ENCODE measurements around the gene CDCA5. TPM values are rescaled to one million over a fixed set of nuclear protein-coding genes. Genes with fewer than 3 reads are reported as not detected.

CDCA5 gene
- total RNA-seq, 2 experiments from 2014 or later = 105 to 109 TPM

DNA sequence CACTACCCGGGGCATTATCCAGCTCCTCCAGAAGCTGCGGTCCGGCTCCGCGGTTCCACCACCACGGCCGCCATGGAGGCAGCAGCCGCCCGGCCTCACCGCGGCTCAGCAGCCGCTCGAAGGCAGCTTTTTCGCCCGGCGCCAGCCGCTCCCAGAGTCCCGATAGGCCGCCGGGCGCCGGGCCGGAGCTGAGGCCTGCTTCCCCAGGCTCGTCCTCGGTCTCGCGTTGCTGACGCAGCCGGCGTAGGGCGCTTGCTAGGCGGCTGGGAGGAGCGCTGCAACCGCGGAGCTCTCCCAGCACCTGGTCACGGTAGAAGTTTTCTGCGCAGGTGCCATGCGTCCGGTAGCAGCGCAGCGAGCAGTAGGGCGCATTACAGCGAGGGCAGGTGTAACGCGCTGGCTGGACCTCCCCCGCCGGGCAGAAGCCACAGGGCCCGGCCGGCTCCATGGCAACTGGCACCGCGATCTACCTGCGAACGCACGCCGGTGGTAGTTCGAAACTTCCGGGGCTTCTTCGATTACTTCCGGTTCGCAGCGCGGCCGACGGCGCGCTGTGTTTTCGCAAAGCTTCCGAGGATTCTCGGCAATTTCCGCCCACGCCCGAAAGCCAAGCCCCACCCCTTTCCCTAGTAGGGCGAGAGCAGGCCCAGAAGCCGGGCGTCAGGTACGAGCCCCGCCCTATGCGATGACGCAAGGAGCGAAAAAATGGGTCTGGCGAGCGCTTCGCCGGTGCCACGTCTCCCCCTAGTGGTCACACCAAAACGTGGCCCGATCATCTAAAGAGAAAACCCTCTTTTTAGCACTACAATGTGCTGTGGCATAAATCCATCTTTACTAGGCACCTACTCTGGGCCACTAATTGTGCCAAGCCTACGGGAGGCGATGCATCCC lies 33.6 kb upstream of the CDCA5 start, which contains the start of gene ZNHIT2:
Gene ZNHIT2, minus strand, starts transcription at position 496 of the 891 bp plus-strand sequence. Its CDS starts 48 bp downstream, at position 448.
- POLR2A ChIA-PET = interaction anchor here (0.6 to 1.1 kb wide), 2 partner anchors 145 to 532 kb away, joined by 3 read pairs; partner anchors contain the start of gene POLA2
- Mint-ChIP-seq H3K4me3 (peak within 1 kb of the TSS; percentile 87), H3K9me3 (no peaks in the 10 kb centered on the region), H3K4me1 (peaks cover 64% of the 10 kb centered on the region), H3K36me3 (ENCODE audit: low read depth) (peaks cover 40% of the 10 kb centered on the region), H3K27me3 (no peaks in the 10 kb centered on the region), H3K27ac (peak within 1 kb of the TSS; percentile 96)
- CTCF ChIA-PET = interaction anchor here (0.6 to 2.5 kb wide), 29 partner anchors 9 to 484 kb away, joined by 3 to 12 read pairs (median 4); partner anchors contain the start of genes ARL2, CAPN1, CDCA5 and DPF2
- DNase-seq = peak; percentile 100

DNA sequence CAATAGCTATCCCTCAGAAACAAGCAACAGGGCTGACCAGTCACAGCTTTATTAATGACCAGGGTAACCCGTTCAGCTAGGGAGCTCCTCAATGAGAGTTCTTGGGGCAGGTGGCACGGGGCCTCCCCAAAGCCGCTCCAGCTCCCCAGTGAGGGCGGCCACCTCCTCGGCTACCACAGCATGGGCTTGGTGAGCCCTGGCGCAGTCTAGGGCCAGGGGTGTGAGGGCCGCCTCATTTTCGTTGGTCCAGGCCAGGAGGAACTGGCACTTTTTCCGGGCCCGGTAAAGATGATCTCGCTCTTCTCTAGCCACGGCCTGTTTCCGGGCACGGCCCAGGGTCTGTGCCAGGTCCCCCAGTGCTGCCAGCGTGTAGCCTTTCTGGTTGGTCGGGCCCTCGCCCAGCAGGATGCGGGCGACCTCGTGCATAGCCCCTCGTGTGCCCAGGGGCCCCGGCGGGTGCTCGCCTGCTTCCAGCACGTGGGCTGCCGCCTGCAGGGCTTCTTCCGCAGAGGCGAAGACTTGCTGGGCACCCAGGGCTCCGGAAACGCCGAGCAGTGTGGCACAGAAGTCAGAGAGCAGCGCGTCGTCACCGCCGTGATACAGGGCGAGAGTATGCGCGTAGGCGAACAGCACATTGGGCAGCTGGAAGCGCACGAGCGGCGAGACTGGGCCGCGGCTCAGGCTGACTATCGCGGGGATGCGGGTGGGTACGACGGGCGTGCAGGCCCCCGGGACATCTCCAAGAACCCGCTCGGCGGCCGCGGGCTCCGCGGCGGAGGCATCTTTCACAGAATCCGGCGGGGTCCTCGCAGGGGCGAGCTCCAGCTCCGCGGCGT lies 32.7 kb upstream of the CDCA5 start:
- no peaks in the 10 kb centered on the region for H3K27me3 Mint-ChIP-seq
- no peaks in the 10 kb centered on the region for H3K9me3 Mint-ChIP-seq
- H3K27ac Mint-ChIP-seq = peak overlapping the region; percentile 96
- peak overlapping the region; percentile 87 for H3K4me3 Mint-ChIP-seq
- ChIA-PET CTCF (interaction anchor here (0.5 to 2.5 kb wide), 23 partner anchors 8 to 428 kb away, joined by 3 to 12 read pairs (median 4); partner anchors contain the start of genes ARL2, CAPN1, DPF2 and VPS51), POLR2A (interaction anchor here (1.1 kb wide), 1 partner anchor 145 kb away, joined by 3 read pairs; the partner anchor contains the start of gene POLA2)
- DNase-seq = peak; percentile 71
- H3K4me1 Mint-ChIP-seq = peaks cover 65% of the 10 kb centered on the region
- peaks cover 32% of the 10 kb centered on the region for H3K36me3 Mint-ChIP-seq (ENCODE audit: low read depth)

DNA sequence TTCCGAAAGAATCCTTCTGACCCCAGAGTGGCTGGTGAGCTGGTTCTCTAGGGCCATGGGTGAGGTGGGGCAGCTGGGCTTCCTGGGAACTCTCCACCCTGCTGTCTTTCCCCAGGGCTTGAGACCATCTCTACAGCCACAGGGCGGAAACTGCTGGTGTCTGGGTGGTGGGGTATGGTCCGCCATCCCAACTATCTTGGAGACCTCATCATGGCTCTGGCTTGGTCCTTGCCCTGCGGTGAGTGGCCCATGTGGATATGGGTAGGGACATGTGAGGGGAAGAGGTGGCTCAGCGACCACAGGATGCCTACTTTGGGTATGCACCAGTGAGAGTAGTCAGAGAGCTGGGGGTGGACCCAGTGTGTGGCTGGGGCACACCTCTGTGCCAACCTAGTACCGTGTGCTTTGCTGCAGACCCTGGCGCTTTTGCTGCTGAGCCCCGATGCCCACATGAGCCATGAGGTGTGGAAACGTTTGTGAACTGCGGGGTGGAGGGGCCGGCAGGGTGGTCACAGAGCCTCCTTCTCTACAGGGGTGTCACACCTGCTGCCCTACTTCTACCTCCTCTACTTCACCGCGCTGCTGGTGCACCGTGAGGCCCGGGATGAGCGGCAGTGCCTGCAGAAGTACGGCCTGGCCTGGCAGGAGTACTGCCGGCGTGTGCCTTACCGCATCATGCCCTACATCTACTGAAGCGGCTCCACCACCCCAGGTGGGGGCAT lies 31.7 kb upstream of the CDCA5 start:
- Mint-ChIP-seq H3K27me3 (no peaks in the 10 kb centered on the region), H3K4me1 (peaks cover 66% of the 10 kb centered on the region), H3K36me3 (ENCODE audit: low read depth) (peaks cover 23% of the 10 kb centered on the region), H3K4me3 (peak overlapping the region; percentile 87), H3K9me3 (no peaks in the 10 kb centered on the region), H3K27ac (peak overlapping the region; percentile 96)
- ChIA-PET CTCF (interaction anchor here (0.5 to 0.9 kb wide), 4 partner anchors 24 to 269 kb away, joined by 3 to 6 read pairs (median 4); partner anchors contain the start of gene ARL2), POLR2A (no interaction called here)
- DNase-seq = no peak

DNA sequence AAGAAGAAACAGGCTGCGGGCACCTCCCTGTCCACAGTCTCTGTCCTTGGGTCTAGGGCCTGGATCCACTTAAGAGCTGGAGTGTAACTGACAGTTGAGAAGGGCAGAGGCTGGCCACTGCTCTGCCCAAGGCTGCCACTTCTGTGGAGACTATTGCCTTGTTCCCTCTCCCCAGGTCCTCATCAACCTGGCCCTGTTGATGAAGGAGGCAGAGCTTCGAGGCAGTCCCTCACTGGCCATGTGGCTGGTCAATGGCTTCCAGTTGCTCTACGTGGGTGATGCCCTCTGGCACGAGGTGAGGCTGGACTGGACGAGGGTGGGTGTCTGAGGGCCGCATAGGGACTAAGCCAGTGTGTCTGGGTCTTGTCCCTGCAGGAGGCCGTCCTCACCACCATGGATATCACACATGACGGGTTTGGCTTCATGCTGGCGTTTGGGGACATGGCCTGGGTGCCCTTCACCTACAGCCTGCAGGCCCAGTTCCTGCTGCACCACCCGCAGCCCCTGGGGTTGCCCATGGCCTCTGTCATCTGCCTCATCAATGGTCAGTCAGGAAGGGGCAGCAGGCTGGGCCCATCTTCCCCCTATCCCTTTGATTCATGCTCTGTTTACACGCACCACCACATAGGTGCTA lies 30.8 kb upstream of the CDCA5 start:
- H3K9me3 Mint-ChIP-seq = no peaks in the 10 kb centered on the region
- no peak for DNase-seq
- peaks cover 15% of the 10 kb centered on the region for H3K36me3 Mint-ChIP-seq (ENCODE audit: low read depth)
- ChIA-PET CTCF (interaction anchor here (0.5 to 7.1 kb wide), 3 partner anchors 18 to 100 kb away, joined by 3 to 85 read pairs (median 3); partner anchors contain the start of gene VPS51), POLR2A (no interaction called here)
- peaks cover 63% of the 10 kb centered on the region for H3K4me1 Mint-ChIP-seq
- H3K4me3 Mint-ChIP-seq = no peak overlapping the region
- H3K27me3 Mint-ChIP-seq = no peaks in the 10 kb centered on the region
- no peak overlapping the region for H3K27ac Mint-ChIP-seq

DNA sequence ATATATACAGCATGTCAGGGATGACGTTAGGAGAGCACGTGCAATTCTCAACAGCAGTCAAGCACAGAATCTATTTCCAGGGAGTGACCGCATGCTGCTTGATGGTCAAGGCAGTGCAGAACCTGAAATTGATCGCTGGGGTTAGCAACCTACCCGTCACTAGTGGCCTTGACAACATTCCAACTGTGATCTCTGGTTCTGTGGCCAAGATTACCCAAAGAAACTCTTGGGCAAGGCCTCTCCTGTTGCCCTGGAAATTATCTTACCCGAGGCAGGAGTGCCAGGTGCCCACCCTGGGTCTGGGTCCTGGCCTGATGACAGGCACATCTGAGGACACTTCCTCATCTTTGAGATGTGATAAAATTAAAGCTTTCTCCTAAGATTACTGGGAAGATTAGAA lies 30.0 kb upstream of the CDCA5 start:
- CTCF ChIA-PET = interaction anchor here (0.5 to 7.1 kb wide), 7 partner anchors 8 to 269 kb away, joined by 3 to 85 read pairs (median 3); partner anchors contain the start of genes CDC42BPG, FAU, MRPL49 and VPS51
- Mint-ChIP-seq H3K27me3 (no peaks in the 10 kb centered on the region), H3K27ac (peak overlapping the region; percentile 88), H3K4me3 (peak overlapping the region; percentile 86), H3K9me3 (no peaks in the 10 kb centered on the region), H3K36me3 (ENCODE audit: low read depth) (peaks cover 12% of the 10 kb centered on the region), H3K4me1 (peaks cover 60% of the 10 kb centered on the region)
- no peak for DNase-seq
- POLR2A ChIA-PET = no interaction called here

DNA sequence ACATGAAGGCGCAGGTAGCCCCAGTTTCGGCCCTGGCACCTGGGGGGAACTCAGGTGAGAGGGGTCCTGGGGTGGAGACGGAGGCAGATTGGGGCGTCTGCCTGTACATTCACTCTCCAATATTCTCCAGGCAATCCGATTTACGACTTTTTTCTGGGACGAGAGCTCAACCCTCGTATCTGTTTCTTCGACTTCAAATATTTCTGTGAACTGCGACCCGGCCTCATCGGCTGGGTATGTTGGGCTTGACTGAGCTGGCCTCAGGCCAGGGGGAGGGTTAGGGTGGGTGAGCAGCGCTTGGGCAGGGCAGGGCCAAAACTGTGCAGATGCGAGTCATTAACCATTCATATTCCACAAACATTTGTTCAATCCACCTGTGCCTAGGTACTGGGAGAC lies 29.5 kb upstream of the CDCA5 start:
- Mint-ChIP-seq H3K4me1 (peaks cover 56% of the 10 kb centered on the region), H3K4me3 (peak overlapping the region; percentile 86), H3K27me3 (no peaks in the 10 kb centered on the region), H3K36me3 (ENCODE audit: low read depth) (peaks cover 8% of the 10 kb centered on the region), H3K27ac (peak overlapping the region; percentile 88), H3K9me3 (no peaks in the 10 kb centered on the region)
- no peak for DNase-seq
- POLR2A ChIA-PET = no interaction called here
- CTCF ChIA-PET = interaction anchor here (0.6 to 7.1 kb wide), 12 partner anchors 9 to 301 kb away, joined by 3 to 85 read pairs (median 4); partner anchors contain the start of genes ARL2, CDC42BPG, CDCA5 and FAU

DNA sequence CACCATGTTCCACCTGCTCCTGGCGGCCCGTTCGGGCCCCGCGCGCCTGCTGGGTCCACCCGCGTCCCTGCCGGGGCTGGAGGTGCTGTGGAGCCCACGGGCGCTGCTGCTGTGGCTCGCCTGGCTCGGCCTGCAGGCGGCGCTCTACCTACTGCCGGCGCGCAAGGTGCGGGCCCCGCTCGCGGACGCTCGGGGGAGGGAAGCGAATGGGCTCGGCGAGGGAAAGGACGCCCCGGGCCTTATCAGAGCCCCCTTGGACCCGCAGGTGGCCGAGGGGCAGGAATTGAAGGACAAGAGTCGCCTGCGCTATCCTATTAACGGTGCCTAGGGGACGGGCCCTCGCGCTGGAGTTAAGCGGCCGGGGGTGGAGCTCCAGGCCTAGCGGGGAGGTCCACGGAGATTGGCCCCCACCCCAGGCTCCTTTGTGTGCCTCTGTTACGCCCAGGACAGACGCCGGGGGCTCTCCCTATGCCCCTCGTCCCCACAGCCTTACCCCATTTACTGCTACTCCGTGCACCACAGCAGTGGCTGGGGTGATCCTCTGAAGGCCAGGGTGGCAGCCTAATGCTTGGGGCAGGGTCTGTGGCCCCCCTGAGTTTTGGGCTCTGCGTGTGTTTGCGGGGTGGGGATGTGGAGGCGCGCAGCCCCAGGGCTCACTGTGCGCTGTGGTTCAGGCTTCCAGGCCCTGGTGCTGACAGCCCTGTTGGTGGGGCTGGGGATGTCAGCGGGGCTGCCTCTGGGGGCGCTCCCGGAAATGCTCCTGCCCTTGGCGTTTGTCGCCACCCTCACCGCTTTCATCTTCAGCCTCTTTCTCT lies 28.9 kb upstream of the CDCA5 start:
- peak overlapping the region; percentile 88 for H3K27ac Mint-ChIP-seq
- CTCF ChIA-PET = interaction anchor here (0.6 to 7.1 kb wide), 16 partner anchors 9 to 1504 kb away, joined by 3 to 85 read pairs (median 4); partner anchors contain the start of genes ARL2, CDC42BPG, CDCA5 and FAU
- H3K4me3 Mint-ChIP-seq = peak overlapping the region; percentile 86
- DNase-seq = peak; percentile 79
- H3K4me1 Mint-ChIP-seq = peaks cover 52% of the 10 kb centered on the region
- POLR2A ChIA-PET = no interaction called here
- H3K36me3 Mint-ChIP-seq (ENCODE audit: low read depth) = peaks cover 4% of the 10 kb centered on the region
- H3K9me3 Mint-ChIP-seq = no peaks in the 10 kb centered on the region
- no peaks in the 10 kb centered on the region for H3K27me3 Mint-ChIP-seq

DNA sequence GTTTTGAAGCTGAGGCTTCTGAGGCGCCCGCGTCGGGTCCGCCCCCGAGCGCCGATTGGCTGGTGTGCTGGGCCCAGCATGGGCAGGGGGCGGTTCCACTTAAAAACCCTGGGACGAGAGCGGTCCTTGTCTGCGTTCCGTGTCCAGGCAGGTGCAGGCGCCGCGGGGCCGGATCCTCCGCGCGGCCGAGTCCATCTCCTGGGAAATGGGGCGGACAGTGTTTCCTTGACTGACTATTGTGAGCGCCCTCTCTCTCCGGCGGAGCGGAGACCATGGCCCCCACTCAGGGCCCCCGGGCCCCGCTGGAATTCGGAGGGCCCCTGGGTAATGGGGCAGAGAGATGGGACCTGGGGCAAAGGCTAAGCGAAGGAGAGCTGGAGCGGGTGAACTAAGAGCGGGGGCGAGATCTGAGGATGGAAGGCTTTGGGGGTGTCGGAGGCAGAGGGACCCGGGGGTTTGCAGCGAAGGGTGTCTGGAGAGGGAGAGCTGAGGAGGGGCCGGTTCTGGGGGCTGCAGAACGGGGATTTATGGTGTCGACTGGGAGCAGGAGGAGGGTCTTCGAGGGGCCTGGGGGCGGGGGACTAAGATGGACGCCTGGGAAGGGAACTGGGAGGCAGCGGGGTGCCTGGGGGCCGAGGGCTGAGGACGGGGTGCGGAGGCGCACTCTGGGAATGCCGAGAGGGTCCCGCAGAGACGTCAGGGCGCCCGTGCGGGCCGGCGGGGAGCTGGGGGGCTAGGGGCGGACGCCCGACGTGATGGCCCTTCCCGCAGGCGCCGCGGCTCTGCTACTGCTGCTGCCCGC lies 28.1 kb upstream of the CDCA5 start, which contains the start of gene TM7SF2:
Gene TM7SF2, plus strand, starts transcription at position 129 of the 802 bp plus-strand sequence. Its CDS starts 144 bp downstream, at position 273.
- peak within 1 kb of the TSS; percentile 92 for H3K27ac Mint-ChIP-seq
- peak within 1 kb of the TSS; percentile 86 for H3K4me3 Mint-ChIP-seq
- POLR2A ChIA-PET = no interaction called here
- peaks cover 3% of the 10 kb centered on the region for H3K36me3 Mint-ChIP-seq (ENCODE audit: low read depth)
- CTCF ChIA-PET = interaction anchor here (0.6 to 7.1 kb wide), 16 partner anchors 8 to 1505 kb away, joined by 3 to 85 read pairs (median 4); partner anchors contain the start of genes ARL2, CDC42BPG, CDCA5 and RBM14
- DNase-seq = peak; percentile 97
- no peaks in the 10 kb centered on the region for H3K9me3 Mint-ChIP-seq
- no peaks in the 10 kb centered on the region for H3K27me3 Mint-ChIP-seq
- H3K4me1 Mint-ChIP-seq = peaks cover 51% of the 10 kb centered on the region

DNA sequence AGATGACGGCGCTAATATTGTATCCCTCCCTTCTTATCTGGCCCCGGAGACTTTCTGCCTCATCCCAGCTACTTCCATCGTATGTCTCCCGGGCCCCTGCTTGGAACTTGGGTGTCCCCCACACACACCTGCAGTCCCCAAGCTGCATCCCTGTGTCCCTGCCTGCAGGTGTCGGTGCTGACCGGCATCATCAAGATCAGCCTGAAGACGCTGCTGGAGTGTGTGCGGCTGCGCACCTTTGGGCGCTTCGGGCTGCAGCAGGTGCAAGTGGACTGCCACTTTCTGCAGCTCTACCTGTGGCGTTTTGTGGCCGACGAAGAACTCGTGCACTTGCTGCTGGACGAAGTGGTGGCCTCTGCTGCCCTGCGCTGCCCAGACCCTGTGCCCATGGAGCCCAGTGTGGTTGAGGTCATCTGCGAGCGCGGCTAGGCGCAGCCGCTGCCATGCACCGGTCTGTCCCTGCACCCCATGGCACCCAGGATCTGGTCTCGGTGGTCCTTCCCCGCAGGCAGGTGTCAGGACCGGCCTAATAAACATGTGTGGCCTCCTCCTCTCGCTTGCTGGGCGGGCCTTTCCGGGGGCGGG lies 27.4 kb upstream of the CDCA5 start:
- H3K36me3 Mint-ChIP-seq (ENCODE audit: low read depth) = peaks cover 6% of the 10 kb centered on the region

More for the DNA sequence above, 27.4 kb upstream of the CDCA5 start:
- Mint-ChIP-seq H3K4me3 (peak overlapping the region; percentile 86), H3K27ac (peak overlapping the region; percentile 92), H3K4me1 (peaks cover 48% of the 10 kb centered on the region), H3K27me3 (no peaks in the 10 kb centered on the region), H3K9me3 (no peaks in the 10 kb centered on the region)
- ChIA-PET CTCF (interaction anchor here (0.7 to 7.1 kb wide), 18 partner anchors 9 to 266 kb away, joined by 3 to 85 read pairs (median 4); partner anchors contain the start of genes ARL2, CDC42BPG, CDCA5 and VPS51), POLR2A (no interaction called here)
- DNase-seq = no peak
